ACC112 (cell line): ENCODE results near the gene AHNAK2.
"Not testable (repeated sequence)": the region's sequence is repeated elsewhere in the genome, so short reads cannot be mapped to it uniquely, and the experiment has no call there.

ENCODE experiments used
- H2AFZ ChIP-seq: fragments of 200-600 bp; sonication (generic); one replicate; pipeline ENCODE4 v1.6.0; 2017; ENCODE audit warnings: antibody characterized with exemption, low read length; ENCODE audit not compliant: unreplicated experiment
- H3K27ac ChIP-seq: fragments of 200-600 bp; sonication (generic); 2 replicates; pipeline ENCODE4 v1.5.1; 2014; ENCODE audit warnings: low read depth, mild to moderate bottlenecking, antibody characterized with exemption, low read length, moderate library complexity
- H3K27me3 ChIP-seq: fragments of 200-600 bp; sonication (generic); 2 replicates; pipeline ENCODE4 v1.6.1; 2014; ENCODE audit warnings: mild to moderate bottlenecking, antibody characterized with exemption, low read length, moderate library complexity, mixed read lengths; ENCODE audit not compliant: insufficient read depth
- H3K36me3 ChIP-seq: fragments of 200-600 bp; sonication (generic); 2 replicates; pipeline ENCODE4 v1.6.1; 2016; ENCODE audit warnings: mild to moderate bottlenecking, antibody characterized with exemption, low read length, moderate library complexity, mixed read lengths; ENCODE audit not compliant: insufficient read depth
- H3K4me1 ChIP-seq: fragments of 200-600 bp; sonication (generic); one replicate; pipeline ENCODE4 v1.6.1; 2016; ENCODE audit warnings: low read length, mixed read lengths; ENCODE audit not compliant: insufficient read depth, unreplicated experiment, control insufficient read depth
- H3K4me3 ChIP-seq: fragments of 200-600 bp; sonication (generic); 2 replicates; pipeline ENCODE4 v1.5.1; 2014; ENCODE audit warnings: mild to moderate bottlenecking, low read depth, low read length
- H3K79me2 ChIP-seq: fragments of 200-600 bp; sonication (generic); one replicate; pipeline ENCODE4 v1.6.0; 2016; ENCODE audit warnings: low read length; ENCODE audit not compliant: control insufficient read depth, unreplicated experiment, insufficient read depth

The AHNAK2 gene

GRCh38 chr14:104891664-104892530, 86.3 kb downstream of the AHNAK2 start:
- no peaks in the 10 kb centered on the region; the same call in 1 of the 2 replicates for H3K36me3 ChIP-seq

GRCh38 chr14:104891121-104891551, 87.0 kb downstream of the AHNAK2 start:
- Histone ChIP-seq H3K27ac (no peak overlapping the region), H3K4me3 (no peak overlapping the region)

More at GRCh38 chr14:104891664-104892530, 86.3 kb downstream of the AHNAK2 start:
- no peaks in the 10 kb centered on the region for H3K4me1 ChIP-seq
- H3K27ac ChIP-seq = no peak overlapping the region
- no peaks in the 10 kb centered on the region for H3K79me2 ChIP-seq
- no peaks in the 10 kb centered on the region for H3K27me3 ChIP-seq
- no peak overlapping the region for H3K4me3 ChIP-seq
- H2AFZ ChIP-seq = no peak overlapping the region

GRCh38 chr14:104890292-104890691, 87.9 kb downstream of the AHNAK2 start:
- not testable (repeated sequence) for H3K79me2 ChIP-seq, H3K4me3 ChIP-seq, H3K4me1 ChIP-seq, H3K27me3 ChIP-seq, H3K36me3 ChIP-seq, H2AFZ ChIP-seq, H3K27ac ChIP-seq

More at GRCh38 chr14:104891121-104891551, 87.0 kb downstream of the AHNAK2 start:
- H2AFZ ChIP-seq = no peak overlapping the region
- H3K4me1 ChIP-seq = no peaks in the 10 kb centered on the region
- no peaks in the 10 kb centered on the region; the same call in 1 of the 2 replicates for H3K36me3 ChIP-seq
- no peaks in the 10 kb centered on the region for H3K79me2 ChIP-seq
- no peaks in the 10 kb centered on the region for H3K27me3 ChIP-seq

- H2AFZ ChIP-seq = no peak overlapping the region
- H3K27me3 ChIP-seq = no peaks in the 10 kb centered on the region
- H3K4me1 ChIP-seq = no peaks in the 10 kb centered on the region
- H3K36me3 ChIP-seq = no peaks in the 10 kb centered on the region; the same call in 1 of the 2 replicates
- no peak overlapping the region for H3K27ac ChIP-seq
- H3K79me2 ChIP-seq = no peaks in the 10 kb centered on the region
- no peak overlapping the region for H3K4me3 ChIP-seq
Measured at GRCh38 chr14:104889375-104889757, 88.8 kb downstream of the AHNAK2 start.

GRCh38 chr14:104888489-104889374, 89.4 kb downstream of the AHNAK2 start:
- no peak overlapping the region for H2AFZ ChIP-seq
- no peaks in the 10 kb centered on the region for H3K4me1 ChIP-seq
- H3K4me3 ChIP-seq = no peak overlapping the region
- no peaks in the 10 kb centered on the region for H3K27me3 ChIP-seq
- no peak overlapping the region for H3K27ac ChIP-seq
- no peaks in the 10 kb centered on the region for H3K79me2 ChIP-seq
- no peaks in the 10 kb centered on the region; the same call in 1 of the 2 replicates for H3K36me3 ChIP-seq

- no peaks in the 10 kb centered on the region for H3K4me1 ChIP-seq
- no peaks in the 10 kb centered on the region for H3K27me3 ChIP-seq
- H3K4me3 ChIP-seq = no peak overlapping the region
- H3K79me2 ChIP-seq = no peaks in the 10 kb centered on the region
- no peak overlapping the region for H2AFZ ChIP-seq
- no peaks in the 10 kb centered on the region; the same call in 1 of the 2 replicates for H3K36me3 ChIP-seq
- no peak overlapping the region for H3K27ac ChIP-seq
Measured at GRCh38 chr14:104887623-104888488, 90.3 kb downstream of the AHNAK2 start.
